Hepatocyte (in vitro differentiated cells): ENCODE data around the gene CIDEB. TPM values are rescaled to one million over a fixed set of nuclear protein-coding genes. Genes with fewer than 3 reads are reported as not detected.

Source experiments
- DNase-seq: peaks from one replicate; pipeline ENCODE4 v3.0.0-alpha.2; 2016; ENCODE audit warnings: low spot score
- H2AFZ ChIP-seq: fragments of 200-600 bp; sonication (generic); 2 replicates; pipeline ENCODE4 v1.6.0; 2016; ENCODE audit warnings: antibody characterized with exemption, mild to moderate bottlenecking
- H3K27ac ChIP-seq: fragments of 200-600 bp; sonication (generic); 2 replicates; pipeline ENCODE4 v1.5.1; 2016; ENCODE audit warnings: mild to moderate bottlenecking
- H3K27me3 ChIP-seq: fragments of 200-600 bp; sonication (generic); 2 replicates; pipeline ENCODE4 v1.6.1; 2016
- H3K36me3 ChIP-seq: fragments of 200-600 bp; sonication (generic); replicated peaks from 2 replicates; pipeline ENCODE4 v1.5.1; 2016; ENCODE audit warnings: low read depth; ENCODE audit not compliant: insufficient read depth
- H3K4me1 ChIP-seq: fragments of 200-600 bp; sonication (generic); 2 replicates; pipeline ENCODE4 v1.5.1; 2016; ENCODE audit warnings: mild to moderate bottlenecking, moderate library complexity; ENCODE audit not compliant: insufficient read depth
- H3K4me2 ChIP-seq: fragments of 200-600 bp; sonication (generic); 2 replicates; pipeline ENCODE4 v1.6.0; 2016
- H3K4me3 ChIP-seq: fragments of 200-600 bp; sonication (generic); 2 replicates; pipeline ENCODE4 v1.5.1; 2016; ENCODE audit warnings: mild to moderate bottlenecking
- H3K79me2 ChIP-seq: fragments of 200-600 bp; sonication (generic); 2 replicates; pipeline ENCODE4 v1.6.0; 2017; ENCODE audit warnings: mild to moderate bottlenecking
- H3K9me2 ChIP-seq: fragments of 200-600 bp; sonication (generic); replicated peaks from 2 replicates; pipeline ENCODE4 v1.6.0; 2017; ENCODE audit warnings: mild to moderate bottlenecking; ENCODE audit not compliant: insufficient read depth
- H3K9me3 ChIP-seq: fragments of 200-600 bp; sonication (generic); 2 replicates; pipeline ENCODE4 v1.5.1; 2016; ENCODE audit warnings: low read depth, mild to moderate bottlenecking
- H4K20me1 ChIP-seq: fragments of 200-600 bp; sonication (generic); 2 replicates; pipeline ENCODE4 v1.6.0; 2016; ENCODE audit warnings: mild to moderate bottlenecking; ENCODE audit not compliant: insufficient read depth, poor library complexity, severe bottlenecking
- CTCF ChIP-seq: fragments of 200-600 bp; sonication (generic); IDR thresholded peaks from 2 replicates; pipeline ENCODE4 v1.5.1; 2016; ENCODE audit warnings: antibody characterized with exemption, mild to moderate bottlenecking; ENCODE audit not compliant: poor library complexity
- EZH2 ChIP-seq: fragments of 200-600 bp; sonication (generic); IDR thresholded peaks from 2 replicates; pipeline ENCODE4 v1.6.1; 2016; ENCODE audit warnings: antibody characterized with exemption, mild to moderate bottlenecking, borderline replicate concordance
- EZH2phosphoT487 ChIP-seq: fragments of 200-600 bp; sonication (generic); IDR thresholded peaks from one replicate; pipeline ENCODE4 v1.6.1; 2018; ENCODE audit warnings: antibody characterized with exemption, mild to moderate bottlenecking, low read depth, moderate library complexity; ENCODE audit not compliant: unreplicated experiment, severe bottlenecking
- WGBS: methylation state at CpG from one replicate; pipeline ENCODE4 v1.1.6; 2016; ENCODE audit warnings: low lambda C conversion rate; ENCODE audit errors: missing lambda C conversion rate; 5-methylcytosine and 5-hydroxymethylcytosine counted together
- polyA plus RNA-seq: library from polyadenylated mRNA; unstranded; fragments of >200 nt; fragmentation: Nextera tagmentation; extraction: Ambion mirVana; gene quantifications from 2 replicates; pipeline ENCODE4 v1.2.1, GENCODE V29; 2016
- total RNA-seq: library from RNA; depleted of rRNA; stranded (reverse); fragments of >200 nt; gene quantifications from 2 replicates; pipeline ENCODE4 v1.2.3, GENCODE V29; 2014

CIDEB gene
- total and polyA plus RNA-seq, 2 experiments from 2014 or later, result 43.0 to 59.9 TPM

- 87% methylated on average over 14 of the region's 14 CpGs for WGBS
- no peak overlapping the region for H3K4me2 ChIP-seq
- no peak overlapping the region for H3K27ac ChIP-seq
- no peak overlapping the region for H3K4me3 ChIP-seq
- H3K9me2 ChIP-seq, result no peaks in the 10 kb centered on the region
- TF ChIP-seq EZH2phosphoT487 (no peak), CTCF (no peak), EZH2 (no peak)
- no peak for DNase-seq
- H3K79me2 ChIP-seq, result no peaks in the 10 kb centered on the region
- H4K20me1 ChIP-seq, result no peaks in the 10 kb centered on the region
- H3K36me3 ChIP-seq, result no peaks in the 10 kb centered on the region
- H3K9me3 ChIP-seq, result no peaks in the 10 kb centered on the region
- no peak overlapping the region for H2AFZ ChIP-seq
- H3K27me3 ChIP-seq, result peaks cover 10% of the 10 kb centered on the region
- no peaks in the 10 kb centered on the region for H3K4me1 ChIP-seq
These were observed 13.6 kb upstream of the CIDEB start for GRCh38 chr14:24321212-24321975.

GRCh38 chr14:24317141-24317928 lies 9.6 kb upstream of the CIDEB start:
- Histone ChIP-seq H3K9me2 (no peaks in the 10 kb centered on the region), H3K9me3 (no peaks in the 10 kb centered on the region), H3K36me3 (no peaks in the 10 kb centered on the region), H3K79me2 (no peaks in the 10 kb centered on the region), H3K27me3 (peaks cover 10% of the 10 kb centered on the region), H2AFZ (no peak overlapping the region), H3K4me3 (no peak overlapping the region), H3K27ac (no peak overlapping the region), H3K4me2 (no peak overlapping the region), H3K4me1 (no peaks in the 10 kb centered on the region), H4K20me1 (no peaks in the 10 kb centered on the region)
- TF ChIP-seq CTCF (no peak), EZH2 (no peak), EZH2phosphoT487 (no peak)
- 55% methylated on average over 3 of the region's 3 CpGs for WGBS
- DNase-seq, result no peak

GRCh38 chr14:24316597-24316950 lies 8.8 kb upstream of the CIDEB start:
- no peak for DNase-seq
- Histone ChIP-seq H3K4me1 (no peaks in the 10 kb centered on the region), H4K20me1 (no peaks in the 10 kb centered on the region), H3K27me3 (peaks cover 10% of the 10 kb centered on the region), H3K9me2 (no peaks in the 10 kb centered on the region), H3K4me3 (no peak overlapping the region), H3K79me2 (no peaks in the 10 kb centered on the region), H3K36me3 (no peaks in the 10 kb centered on the region), H2AFZ (no peak overlapping the region), H3K9me3 (no peaks in the 10 kb centered on the region), H3K4me2 (no peak overlapping the region), H3K27ac (no peak overlapping the region)
- no peak for TF ChIP-seq EZH2phosphoT487
- TF ChIP-seq CTCF, result no peak
- no peak for TF ChIP-seq EZH2
- WGBS, result 91% methylated on average over 18 of the region's 18 CpGs
